ENCODE results near the gene ZNF506.
"Not testable (repeated sequence)": the region's sequence is repeated elsewhere in the genome, so short reads cannot be mapped to it uniquely, and the experiment has no call there.

ZNF506 gene

DNA sequence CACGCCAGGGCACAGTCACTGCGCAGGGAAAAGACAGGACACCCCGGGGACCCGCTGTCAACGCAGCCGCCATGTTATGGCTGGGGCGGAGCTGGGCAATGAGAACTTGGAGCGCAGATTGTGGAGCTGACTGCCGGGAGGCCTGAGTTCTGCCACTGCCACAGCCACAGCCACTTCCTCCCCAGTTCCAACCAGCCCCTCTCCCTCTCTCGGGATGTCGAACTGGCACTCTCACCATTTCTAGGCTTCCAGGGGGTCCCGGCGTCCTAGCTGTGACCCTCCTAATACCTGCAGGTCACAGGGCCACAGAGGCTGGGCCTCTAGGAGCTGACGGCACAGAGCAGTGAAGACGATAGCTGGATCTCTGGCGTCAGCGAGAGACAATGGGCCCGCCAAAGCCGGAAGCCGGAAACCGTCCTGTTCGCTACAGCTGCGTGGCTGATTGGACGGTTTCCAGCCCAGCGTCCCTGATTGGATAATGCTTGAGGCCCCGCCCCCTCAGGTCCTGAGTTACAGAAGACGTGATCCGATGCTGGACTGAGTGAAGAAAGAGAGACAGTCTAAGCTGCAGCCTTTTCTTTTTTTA is at the start of gene ZNF506:
ZNF506 (minus strand) TSS at position 385 of the 586 bp plus-strand sequence; CDS start at position 238, 147 bp downstream.
- DNase-seq (ENCODE audit: low read depth): peak; percentile 94

DNA sequence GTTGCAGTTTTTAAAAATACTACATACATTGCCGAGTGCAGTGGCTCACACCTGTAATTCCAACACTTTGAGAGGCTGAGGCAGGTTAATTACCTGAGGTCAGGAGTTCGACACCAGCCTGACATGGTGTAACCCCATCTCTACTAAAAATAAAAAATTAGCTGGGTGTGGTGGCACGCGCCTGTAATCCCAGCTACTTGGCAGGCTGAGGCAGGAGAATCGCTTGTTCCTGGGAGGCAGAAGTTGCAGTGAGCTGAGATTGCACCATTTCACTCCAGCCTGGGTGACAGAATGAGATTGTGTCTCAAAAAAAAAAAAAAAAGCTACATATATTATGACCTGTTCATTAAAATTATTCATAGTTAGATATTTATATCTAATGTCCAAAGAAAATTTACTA is 48.5 kb upstream of the ZNF506 start:
- not testable (repeated sequence) for DNase-seq (ENCODE audit: low read depth)

DNA sequence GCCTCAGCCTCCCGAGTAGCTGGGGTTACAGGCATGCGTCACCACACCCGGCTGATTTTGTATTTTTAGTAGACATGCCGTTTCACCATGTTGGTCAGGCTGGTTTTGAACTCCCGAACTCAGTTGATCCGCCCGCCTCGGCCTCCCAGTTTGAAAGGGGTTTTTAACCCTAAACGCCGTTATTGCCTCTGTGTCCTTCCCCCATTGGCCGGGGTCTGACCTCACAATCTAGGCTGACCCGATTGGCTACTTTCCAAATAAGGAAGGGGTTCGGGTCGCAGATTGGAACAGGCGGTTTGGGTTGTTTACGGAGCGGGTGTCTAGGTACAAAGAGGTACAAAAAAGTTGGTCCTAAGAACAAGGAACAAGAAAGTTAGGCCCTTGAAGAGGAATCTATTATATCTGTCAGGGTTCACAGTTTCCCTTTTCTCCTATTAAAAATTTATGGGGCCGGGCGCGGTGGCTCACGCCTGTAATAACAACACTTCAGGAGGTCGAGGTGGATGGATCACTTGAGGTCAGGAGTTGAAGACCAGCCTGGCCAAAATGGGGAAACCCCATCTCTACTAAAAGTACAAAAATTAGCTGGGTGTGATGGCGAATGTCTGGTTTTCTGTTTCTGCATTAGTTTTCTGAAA is 45.2 kb upstream of the ZNF506 start:
- peak; percentile 3 for DNase-seq (ENCODE audit: low read depth)

DNA sequence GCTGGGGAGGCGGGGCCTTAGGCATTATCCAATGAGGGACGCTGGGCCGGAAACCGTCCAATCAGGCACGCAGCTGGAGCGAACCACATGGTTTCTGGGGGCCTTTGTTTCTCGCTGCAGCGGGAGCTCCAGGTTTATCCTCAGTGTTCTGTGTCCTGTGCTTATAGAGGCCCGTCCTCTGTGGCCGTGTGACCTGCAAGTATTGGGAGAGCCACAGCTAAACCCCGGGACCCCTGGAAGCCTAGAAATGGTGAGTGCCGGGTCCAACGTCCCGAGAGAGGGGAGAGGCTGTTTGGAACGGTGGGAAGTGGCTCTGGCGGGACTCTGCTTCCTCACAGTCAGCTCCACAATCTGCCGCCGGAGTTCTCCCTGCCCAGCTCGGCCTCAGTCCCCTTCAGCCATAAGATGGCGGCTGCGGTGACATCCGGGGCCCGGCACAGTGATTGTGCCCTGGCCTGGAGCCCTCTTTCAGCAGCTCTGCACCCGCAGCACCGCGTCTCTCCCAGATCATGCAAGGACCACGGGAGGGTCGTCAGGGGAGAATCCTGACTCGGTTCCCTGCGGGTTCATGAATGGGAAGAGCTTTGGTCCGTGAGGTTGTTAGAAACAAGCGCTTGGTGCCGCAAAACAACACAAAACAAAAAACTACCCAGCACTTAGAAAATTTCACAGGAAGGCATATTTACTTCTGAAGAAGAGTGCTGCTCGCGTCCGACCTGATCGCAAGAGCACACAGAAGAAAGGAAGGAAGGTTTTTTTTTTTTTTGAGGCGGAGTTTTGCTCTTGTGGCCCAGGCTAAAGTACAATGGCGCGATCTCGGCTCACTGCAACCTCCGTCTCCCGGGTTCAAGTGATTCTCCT is 44.4 kb upstream of the ZNF506 start, which contains the start of gene ZNF253:
ZNF253 (plus strand) TSS at position 133 of the 861 bp plus-strand sequence; CDS start at position 248, 115 bp downstream.
- peak; percentile 94 for DNase-seq (ENCODE audit: low read depth)

DNA sequence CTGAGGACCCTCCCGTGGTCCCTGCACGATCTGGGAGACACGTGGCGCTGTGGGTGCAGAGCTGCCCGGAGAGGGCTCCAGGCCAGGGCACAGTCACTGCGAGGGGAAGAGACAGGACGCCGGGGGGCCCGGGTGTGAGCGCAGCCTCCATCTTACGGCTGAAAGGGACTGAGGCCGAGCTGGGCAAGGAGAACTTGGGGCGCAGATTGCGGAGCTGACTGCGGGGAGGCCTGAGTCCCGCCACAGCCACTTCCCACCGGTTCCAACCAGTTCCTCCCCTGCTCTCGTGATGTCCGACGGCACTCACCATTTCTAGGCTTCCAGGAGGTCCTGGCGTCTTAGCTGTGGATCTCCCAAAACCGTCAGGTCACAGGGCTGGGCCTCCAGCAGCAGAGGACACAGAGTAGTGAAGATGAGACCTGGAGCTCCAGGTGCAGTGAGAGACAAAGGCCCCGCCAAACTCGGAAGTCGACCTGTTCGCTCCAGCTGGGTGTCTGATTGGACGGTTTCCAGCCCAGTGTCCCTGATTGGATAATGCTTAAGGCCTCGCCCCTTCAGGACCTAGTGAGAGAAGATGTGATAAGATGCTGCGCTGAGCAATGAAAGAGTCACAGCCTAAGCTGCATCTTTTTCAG is 39.3 kb upstream of the ZNF506 start:
- peak; percentile 0 for DNase-seq (ENCODE audit: low read depth)

DNA sequence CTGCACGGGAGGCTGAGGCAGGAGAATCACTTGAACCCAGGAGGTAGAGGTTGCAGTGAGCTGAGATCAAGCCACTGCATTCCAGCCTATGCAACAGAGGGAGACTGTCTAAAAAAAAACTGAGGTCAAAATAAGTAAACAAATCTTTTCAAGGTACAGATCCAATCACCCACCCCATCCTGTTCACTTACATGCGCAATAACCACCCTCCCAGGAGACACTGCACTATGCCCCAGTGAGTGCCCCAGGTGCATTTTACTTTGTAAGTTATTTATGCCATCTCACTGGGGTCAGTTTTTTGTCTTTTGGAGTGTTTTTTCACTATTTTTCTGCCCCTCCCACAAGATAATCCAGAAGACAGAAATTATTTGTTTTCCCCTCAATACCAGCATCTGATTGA is 37.2 kb upstream of the ZNF506 start:
- no peak for DNase-seq (ENCODE audit: low read depth)

DNA sequence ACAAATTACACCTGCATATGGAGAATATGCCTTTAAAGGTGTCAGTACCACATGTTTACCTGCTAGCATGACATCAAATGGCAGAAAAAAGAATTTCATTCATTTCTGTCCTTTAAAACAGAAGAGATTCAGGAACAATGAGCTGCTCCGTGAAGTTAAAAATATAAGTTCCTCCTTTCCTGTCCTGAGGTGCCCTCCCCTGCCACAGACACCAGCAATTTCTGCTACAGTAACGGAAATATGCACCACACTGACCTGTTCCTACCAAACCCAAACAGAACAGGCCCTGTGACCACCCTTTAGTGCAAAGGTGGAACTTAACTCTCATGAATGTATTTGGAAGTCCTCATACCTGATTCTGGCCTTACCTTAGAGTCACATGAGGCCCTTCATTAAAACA is 30.2 kb upstream of the ZNF506 start:
- not testable (repeated sequence) for DNase-seq (ENCODE audit: low read depth)

DNA sequence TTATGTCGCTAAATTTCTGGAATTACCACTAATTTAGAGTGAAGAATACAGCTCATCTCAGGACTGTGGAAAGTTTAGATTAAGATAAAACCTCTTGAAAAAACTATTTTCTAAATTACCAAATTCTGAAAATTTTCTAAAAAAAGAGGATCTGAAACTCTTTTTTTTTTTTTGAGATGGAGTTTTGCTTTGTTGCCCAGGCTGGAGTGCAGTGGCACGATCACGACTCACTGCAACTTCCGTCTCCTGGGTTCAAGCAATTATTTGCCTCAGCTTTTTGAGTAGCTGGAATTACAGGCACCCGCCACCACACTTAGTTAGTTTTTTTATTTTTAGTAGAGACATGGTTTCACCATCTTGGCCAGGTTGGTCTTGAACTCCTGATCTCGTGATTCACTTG is 27.5 kb upstream of the ZNF506 start:
- no peak for DNase-seq (ENCODE audit: low read depth)

DNA sequence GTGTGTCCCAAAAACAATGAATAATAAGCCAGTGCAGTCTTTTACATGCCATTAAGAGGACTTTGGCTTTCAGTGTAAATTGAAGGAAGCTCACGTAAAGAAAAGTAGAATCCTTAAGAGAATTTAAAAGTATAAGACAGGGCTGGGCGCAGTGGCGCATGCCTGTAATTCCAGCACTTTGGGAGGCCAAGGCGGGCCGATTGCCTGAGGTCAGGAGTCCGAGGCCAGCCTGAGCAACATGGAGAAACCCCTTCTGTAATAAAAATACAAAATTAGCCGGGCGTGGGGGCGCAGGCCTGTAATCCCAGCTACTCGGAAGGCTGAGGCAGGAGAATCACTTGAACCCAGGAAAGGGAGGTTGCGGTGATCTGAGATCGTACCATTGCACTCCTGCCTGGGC is 26.2 kb upstream of the ZNF506 start:
- no peak for DNase-seq (ENCODE audit: low read depth)

DNA sequence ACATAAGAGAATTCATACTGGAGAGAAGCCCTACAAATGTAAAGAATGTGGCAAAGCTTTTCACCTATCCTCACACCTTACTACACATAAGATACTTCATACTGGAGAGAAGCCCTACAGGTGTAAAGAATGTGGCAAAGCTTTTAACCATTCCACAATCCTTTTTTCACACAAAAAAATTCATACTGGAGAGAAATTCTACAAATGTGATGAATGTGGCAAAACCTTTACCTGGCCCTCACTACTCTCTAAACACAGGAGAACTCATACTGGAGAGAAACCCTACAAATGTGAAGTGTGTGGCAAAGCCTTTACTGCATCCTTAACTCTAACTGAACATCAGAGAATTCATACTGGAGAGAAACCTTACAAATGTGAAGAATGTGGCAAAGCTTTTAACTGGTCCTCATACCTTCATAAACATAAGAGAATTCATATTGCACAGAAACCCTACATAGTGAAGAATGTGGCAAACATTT is 14.0 kb upstream of the ZNF506 start:
- no peak for DNase-seq (ENCODE audit: low read depth)

DNA sequence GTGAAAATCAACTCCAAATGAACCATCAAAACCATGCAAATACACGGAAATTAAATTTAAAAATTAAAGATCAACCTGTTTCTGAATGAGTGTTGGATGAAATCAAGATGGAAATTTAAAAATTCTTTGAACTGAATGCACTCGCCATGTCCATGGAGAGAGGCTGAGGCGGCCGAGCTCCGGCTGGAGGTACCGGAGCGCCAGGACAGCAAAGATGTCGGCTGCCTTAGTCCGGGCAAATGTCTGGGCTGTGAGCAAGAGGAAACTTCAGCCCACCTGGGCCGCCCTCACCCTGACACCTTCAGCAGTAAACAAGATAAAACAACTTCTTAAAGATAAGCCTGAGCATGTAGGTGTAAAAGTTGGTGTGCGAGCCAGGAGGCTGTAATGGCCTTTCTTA is 5.3 kb upstream of the ZNF506 start:
- DNase-seq (ENCODE audit: low read depth): no peak

DNA sequence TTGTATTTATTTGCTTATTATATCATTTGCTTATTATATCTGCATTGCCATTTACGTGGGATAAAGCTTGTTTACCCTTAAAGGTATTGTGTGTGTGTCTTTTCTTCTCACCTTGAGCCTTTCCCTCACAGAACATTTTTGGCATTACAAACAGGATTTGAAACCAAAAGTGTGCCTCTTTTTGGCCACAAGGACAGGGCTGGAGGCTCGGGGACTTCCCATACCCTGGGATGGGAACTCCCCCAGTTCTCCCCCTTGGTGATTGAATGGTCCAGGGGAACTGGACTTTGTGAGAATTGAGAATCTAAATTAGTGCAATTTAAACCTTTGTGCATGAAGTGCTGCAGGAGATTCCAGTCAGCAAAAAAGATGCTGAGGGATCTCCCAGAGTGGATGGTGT is 2.4 kb upstream of the ZNF506 start:
- DNase-seq (ENCODE audit: low read depth): no peak

DNA sequence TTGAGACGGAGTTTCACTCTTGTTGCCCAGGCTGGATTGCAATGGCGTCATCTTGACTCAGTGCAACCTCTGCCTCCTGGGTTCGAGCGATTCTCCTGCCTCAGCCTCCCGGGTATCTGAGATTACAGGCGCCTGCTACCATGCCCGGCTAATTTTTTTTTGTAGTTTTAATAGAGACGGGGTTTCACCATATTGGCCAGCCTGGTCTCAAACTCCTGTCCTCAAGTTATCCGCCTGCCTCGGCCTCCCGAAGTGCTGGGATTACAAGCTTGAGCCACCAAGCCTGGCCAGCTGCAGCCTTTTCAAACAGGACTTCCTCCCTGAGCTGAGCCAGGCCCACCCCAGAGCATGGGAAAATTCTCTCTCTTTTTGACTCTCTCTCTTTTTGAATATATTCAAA is 426 bp upstream of the ZNF506 start:
- DNase-seq (ENCODE audit: low read depth): not testable (repeated sequence)

DNA sequence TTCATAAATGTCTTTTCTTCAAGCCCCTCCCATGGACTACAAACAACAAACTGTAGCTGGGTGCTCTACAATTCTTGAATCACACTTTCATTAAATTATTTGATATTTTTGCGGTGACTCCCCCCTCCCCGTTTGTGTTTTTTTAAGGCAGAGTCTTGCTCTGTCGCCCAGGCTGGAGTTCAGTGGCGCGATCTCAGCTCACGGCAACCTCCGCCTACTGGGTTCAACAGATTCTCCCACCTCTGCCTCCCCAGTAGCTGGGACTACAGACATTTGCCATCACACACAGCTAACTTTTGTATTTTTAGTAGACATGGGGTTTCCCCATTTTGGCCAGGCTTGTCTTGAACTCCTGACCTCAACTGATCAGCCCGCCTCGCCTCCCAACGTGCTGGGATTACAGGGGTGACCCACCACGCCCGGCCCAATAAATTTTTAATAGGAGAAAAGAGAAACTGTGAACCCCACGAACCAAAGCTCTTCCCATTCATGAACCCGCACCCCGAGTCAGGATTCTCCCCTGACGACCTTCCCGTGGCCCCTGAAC is 703 bp downstream of the ZNF506 start:
- no peak for DNase-seq (ENCODE audit: low read depth)

DNA sequence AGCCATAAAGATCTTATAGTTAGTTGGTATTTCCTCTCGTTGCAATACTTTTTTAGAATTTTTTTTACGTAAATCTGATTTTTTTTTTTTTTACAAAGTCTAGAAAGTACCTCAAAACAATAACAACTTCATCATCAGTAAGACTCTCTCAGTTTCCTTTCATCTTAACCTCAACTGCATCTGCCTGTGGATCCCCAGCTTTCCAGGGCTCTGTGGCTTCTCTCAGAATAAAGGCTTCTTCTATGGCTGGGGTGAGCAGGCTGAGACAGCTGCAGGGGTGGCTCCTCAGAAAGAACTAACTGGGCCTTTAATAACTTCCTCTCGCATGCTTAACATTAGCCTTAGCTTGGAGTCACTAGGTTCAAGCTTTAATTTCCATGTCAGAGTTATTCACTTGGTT is 4.2 kb downstream of the ZNF506 start:
- no peak for DNase-seq (ENCODE audit: low read depth)

DNA sequence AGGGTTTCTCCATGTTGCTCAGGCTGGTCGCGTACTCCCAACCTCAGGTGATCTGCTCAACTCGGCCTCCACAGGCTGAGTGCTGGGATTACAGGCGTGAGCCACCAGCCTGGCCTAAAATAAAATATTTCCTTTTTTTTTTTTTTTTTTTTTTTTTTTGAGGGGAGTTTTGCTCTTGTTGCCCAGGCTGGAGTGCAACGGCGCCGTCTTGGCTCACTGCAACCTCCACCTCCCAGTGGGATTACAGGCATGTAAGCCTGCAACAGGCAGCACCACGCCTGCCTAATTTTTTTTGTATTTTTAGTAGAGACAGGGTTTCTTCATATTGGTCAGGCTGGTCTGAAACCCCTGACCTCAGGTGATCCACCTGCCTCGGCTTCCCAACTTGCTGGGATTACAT is 4.9 kb downstream of the ZNF506 start:
- no peak for DNase-seq (ENCODE audit: low read depth)

DNA sequence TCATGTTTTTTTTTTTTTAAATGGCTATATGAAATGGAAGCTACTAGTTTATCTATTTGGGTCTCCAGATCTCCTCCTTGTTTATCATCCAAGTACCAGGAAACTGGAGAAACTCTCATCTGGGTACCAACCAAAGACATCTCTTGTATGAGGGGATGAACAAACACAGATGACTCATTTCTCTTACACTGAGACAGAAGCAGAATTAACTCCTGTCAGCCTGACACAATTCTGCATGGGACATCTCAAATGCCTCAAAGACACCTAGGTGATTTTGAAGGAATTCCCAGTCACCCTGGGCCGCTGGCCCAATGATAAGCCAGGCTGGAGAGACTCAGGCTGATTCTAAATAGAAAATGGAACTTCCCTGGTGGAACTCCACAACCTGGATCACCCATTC is 9.6 kb downstream of the ZNF506 start:
- DNase-seq (ENCODE audit: low read depth): not testable (repeated sequence)

DNA sequence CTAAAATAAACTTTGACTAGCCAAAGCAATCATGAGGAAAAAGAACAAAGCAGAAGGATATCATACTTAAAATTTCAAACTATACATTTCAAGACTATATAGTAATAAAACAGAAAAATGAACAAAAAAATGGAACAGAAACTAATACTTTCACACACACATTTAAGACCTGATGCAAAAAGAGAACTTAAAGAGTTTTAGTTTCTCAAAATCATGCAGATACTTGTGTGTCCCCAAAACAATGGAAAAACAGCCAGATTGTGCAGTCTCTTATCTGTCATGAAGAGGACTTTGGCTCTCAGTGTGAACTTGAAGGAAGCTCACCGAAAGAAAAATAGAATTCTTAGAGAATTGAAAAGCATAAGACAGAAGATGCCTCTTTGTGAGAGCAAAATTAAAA is 16.1 kb downstream of the ZNF506 start:
- no peak for DNase-seq (ENCODE audit: low read depth)

DNA sequence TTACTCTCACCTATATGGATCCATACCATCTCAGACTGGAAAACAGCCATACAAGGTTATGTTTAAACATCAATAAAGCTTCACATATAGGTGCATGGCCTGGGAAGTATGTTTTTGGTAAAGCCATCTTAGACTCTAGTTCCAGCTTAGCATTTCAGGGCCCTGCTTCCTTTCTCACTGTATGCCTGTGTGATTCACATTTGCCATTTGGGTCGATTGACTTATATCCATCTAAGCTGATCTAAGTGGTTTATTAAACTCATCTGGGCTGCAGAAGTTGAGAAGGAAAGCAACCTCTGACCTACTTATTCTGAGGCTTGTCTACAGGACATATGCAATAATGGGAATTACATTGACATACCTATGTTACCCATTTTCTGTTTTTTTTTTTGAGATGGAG is 33.5 kb downstream of the ZNF506 start:
- DNase-seq (ENCODE audit: low read depth): no peak

DNA sequence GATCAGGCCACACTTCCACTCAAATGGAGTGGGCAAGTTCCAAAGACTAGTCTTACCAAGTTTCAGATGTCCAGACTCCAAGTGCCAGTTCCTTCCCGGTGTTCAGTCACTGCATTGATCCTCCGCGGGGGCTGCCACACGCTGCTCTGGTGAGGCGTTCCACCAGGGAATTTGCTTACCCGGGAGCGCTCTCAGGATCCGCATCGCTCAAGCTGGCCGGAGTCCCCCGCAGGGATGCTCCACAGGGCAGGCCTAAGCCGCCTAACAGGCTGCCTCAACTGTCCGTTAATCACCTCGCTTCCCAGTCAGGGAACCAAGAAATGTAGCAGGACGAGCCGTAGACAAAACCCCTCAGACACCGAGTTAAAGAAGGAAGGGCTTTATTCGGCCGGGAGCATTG is 36.1 kb downstream of the ZNF506 start:
- not testable (repeated sequence) for DNase-seq (ENCODE audit: low read depth)

DNA sequence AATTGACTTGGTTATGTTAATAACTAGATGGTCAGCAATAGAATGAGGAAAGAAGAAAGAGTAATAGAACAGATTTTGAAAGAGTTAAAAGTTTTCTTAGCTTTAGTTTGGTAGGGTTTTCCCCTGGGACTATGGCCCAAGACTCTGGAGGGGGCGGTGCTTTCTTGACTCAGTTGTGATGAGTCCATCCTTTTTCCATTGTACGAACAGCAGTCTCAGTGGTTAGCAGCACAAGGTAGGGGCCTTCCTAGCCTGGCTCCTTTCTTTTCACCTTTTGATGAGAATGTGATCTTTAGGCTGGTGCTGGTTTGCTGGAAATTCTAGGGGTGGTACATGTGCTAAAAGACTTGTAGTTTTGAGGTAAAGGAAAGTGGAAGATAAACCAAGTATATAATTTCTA is 38.8 kb downstream of the ZNF506 start:
- DNase-seq (ENCODE audit: low read depth): no peak

DNA sequence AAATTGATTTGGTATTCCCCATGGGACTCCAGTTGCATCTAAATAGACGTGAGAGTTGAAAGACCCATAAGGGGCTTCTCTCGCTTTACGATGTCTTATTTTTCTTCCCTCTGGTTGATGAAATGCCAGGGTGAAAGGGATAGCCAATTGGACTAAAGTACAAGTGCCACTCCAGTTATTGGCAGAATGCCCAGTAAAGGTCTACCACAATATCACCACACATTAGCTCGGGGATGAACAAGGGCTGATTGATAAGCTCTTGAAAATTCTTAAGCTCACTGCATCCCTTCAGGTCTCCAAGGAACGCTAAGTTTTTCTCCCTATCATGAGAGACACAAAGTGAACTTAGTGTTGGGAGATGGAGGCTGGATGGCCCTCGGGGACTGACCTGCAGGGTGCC is 39.8 kb downstream of the ZNF506 start:
- DNase-seq (ENCODE audit: low read depth): not testable (repeated sequence)

Data from EH (cell line).